ENCODE data around the gene MICAL3.
"Not testable (repeated sequence)": the region's sequence is repeated elsewhere in the genome, so short reads cannot be mapped to it uniquely, and the experiment has no call there.

Gene MICAL3

DNA sequence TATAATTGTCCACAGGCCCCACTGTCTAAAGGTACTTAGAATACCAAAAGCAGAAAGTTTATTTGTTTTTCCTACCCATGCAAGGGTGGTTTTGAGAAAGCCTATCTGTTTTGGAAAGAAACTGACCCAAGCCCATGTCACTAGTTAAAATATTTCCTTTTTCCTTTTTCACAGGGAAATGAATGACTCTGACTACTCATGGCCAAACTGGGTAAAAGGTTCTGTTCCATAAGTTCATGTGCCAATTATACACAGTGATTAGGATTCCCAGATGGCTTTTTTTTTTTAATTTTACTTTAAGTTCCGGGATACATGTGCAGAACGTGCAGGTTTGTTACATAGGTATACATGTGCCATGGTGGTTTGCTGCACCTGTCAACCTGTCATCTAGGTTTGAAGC is 31.4 kb downstream of the MICAL3 start:
- not testable (repeated sequence) for DNase-seq

DNA sequence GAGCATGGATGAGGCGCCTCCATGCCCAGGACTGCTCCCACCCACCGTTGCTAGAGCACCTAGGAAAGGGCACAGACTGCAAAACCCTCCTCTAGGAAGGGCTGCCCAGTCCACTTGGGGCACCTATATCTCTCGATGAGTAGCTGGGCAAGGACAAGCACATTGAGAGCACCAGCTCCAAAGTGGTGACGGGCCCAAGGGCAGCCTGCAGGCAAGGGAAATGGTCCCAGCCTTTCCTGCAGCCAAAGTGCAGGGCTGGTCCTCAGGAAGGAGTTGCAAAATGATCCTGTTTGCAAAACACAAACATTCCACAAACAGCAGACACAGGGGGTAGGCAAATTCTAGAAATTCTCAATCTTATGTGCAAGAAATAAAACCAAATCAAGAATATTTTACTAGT is 32.4 kb downstream of the MICAL3 start:
- DNase-seq = not testable (repeated sequence)

GRCh38 chr22:17990942-17991341 is 33.4 kb downstream of the MICAL3 start:
- no peak for DNase-seq

DNA sequence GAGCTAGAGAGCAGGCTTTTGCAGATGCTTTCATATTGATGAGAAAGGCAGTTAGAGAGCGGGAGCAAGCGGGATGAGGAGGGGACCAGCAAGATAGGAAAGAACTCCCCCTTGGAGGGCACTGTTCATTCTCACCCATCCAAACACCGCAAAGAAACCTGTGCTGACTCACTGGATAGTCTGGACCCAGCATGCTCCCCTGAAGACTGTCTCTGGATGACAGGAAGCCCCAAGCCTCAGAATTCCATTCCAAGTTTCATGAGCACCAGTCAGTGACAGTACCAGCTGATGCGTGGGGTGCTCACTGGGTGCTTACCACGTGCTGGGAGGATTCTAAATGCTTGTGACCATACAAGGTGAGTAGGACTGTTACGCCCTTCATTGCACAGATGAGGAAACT is 34.2 kb downstream of the MICAL3 start:
- no peak for DNase-seq

DNA sequence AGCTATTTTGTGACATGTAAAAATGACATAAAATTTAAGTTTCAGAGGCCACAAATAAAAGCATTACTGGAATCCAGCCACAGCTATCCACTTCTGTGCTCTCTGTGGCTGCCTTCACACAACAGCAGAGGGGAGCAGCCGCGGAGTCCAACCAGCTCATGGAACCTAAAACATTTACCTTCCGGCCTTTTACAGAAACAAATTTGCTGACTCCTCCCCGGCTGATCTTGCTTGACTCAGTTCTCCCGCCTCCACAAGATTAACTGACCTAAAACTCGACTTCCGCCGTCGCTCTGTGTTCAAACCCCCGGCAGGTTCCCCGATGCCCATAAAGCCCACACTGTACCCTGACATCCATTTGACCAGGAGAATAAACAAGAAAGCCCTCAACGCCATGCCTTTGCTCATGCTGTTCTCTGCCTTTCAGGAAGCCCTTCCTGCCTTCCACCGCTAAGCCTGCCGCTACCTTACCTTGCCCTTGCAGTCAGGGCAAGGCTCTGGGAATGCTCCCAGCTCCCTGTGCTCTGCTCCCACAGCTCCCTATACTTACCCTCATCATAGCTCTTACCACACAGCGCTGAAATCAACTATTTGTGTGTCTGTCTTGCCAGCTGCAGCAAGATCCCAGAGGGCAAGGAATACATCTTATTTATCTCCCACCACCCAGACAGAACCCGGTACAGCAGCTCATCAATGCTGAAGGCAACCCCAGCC is 35.4 kb downstream of the MICAL3 start:
- no peak for DNase-seq

DNA sequence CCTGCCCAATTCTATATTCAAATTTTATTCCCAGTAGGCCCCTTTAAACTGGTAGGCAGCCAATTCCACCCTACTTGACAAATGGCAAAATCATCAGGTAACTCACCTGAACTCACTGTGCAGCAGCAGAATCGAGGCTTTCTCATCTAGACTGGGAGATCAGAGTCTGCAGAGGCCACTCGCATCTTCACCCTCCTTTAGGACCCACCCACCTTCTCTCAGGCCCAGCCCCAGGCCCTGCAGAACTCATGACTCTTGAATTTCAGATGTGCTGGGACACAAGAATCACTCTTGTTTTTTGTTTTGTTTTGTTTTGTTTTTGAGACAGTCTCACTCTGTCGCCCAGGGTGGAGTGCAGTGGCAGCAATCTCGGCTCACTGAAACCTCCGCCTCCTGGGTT is 38.8 kb downstream of the MICAL3 start:
- DNase-seq = no peak

DNA sequence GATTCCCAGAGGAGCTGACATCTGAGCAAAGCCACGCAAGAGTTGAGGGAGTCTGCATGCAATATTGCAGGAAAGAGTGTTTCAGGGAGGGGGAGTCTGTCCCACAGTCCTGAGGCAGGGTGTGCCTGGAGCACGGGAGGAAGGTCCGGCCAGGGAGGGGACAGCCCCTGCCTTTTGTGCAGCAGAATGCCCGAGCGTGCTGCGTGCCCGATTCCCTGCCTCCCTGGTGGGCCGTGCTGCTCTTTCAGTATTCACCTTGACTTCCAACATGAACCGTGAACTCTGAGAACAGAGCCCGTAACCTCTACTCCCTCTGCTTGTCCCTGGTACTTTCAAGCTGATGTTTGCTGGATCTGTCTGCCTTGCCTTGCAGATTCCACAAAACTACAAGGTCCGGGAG is 39.3 kb downstream of the MICAL3 start:
- not testable (repeated sequence) for DNase-seq

DNA sequence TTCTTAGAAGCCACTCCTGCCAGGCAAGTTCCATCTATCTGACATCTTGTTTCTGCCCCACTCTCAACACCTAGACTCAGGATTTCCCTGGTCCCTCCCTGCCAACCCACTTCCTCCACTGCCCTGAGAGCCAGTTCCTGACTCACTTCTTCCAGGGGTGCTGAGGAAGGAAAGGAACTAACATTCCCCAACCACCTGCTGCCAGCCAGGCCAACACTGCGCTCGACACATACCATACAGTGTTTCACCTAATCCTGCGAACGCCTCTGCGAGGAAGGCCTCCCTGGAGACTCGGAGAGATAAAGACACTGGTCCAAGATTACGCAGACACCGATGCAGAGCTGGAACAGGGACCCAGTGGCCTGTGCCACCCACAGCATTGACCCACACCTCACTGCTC is 40.2 kb downstream of the MICAL3 start:
- DNase-seq = no peak

DNA sequence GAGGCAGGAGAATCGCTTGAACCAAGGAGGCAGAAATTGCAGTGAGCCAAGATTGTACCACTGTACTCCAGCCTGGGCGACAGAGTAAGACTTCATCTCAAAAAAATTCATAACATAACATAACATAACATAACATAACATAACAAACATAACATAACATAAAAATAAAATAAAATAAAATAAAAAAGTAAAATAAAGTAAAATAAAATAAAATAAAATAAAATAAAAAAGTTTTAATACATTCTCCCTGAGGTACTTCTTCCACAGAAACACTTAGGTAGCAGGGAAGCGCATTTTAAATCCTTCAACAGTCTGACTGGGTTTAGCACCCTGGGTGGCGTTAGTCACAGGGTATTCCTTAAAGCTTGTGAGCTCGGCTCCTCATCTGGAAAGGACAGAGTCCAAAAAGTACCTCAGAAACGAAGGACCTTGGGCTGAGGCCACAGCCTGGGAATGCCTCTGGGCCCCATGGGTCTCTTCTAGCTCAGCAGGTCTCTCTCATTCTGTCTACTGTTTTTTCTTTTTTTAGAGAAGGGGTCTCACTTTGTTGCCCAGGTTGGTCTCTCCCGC is 41.7 kb downstream of the MICAL3 start:
- DNase-seq = no peak

DNA sequence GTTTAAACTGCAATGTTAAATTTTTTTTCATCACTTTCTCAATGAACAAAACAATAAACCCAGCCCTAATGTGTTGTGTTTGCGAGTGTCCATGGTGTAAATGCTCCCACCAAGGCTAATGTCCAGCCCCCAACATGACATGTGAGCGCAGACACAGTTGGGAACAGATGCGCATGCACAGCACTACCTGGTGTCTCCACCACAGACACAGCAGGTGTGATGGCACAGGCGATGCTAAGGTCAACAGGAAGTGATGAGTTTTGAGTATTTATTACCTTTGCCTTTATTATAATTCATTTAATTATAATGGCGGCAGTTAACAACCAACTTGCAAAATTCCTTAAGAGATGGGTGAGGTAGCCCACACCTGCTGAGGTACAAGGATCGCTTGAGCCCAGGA is 42.9 kb downstream of the MICAL3 start:
- no peak for DNase-seq

GRCh38 chr22:17980638-17981051 is 43.7 kb downstream of the MICAL3 start:
- peak; percentile 31 for DNase-seq

DNA sequence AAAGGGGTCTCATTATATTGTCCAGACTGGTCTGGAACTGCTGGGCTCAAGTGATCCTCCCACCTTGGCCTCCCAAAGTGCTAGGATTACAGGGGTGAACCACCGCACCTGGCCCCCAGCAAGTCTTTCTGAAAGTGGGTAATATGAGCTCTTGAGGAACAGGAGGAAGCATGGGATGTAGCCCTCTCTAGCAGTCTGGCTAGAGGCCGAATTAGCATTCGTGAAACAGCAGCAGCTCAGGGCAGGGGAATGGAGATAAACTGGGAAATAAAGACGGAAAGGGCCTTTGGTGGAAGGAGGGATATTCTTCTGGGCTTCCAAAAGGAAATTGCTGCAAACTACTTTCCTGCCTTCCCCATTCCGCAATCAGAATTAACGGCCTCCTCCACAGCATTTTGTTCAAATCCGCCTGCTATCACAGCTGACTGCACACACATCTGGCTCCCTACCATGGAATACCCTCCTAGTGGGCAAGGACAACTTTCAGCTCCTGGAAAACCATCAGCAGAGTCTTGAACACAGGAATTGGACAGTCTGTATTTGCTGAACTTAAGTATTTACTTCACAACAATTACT is 44.3 kb downstream of the MICAL3 start:
- no peak for DNase-seq

- DNase-seq = no peak
Measured at GRCh38 chr22:17978027-17978426, 46.3 kb downstream of the MICAL3 start.

- DNase-seq = no peak
Measured at GRCh38 chr22:17977371-17977770, 47.0 kb downstream of the MICAL3 start.

DNA sequence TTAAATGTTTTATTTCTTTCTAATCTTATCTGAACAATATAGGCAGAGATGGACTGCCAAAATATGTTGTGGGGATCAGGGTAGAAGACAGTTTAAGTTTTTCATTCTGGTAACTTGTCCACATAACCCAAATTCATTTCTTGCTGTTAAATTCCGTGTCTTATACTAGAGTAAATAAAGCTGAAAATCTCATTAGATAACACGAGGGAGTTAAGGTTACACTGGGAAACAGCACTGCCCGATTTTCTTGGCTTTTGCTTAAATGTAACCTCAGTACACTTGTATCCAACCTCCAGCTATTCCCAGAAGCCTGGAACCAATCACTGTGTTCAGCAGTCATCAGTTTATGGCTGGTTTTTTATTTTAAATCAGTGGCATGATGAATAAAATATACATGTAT is 48.2 kb downstream of the MICAL3 start:
- DNase-seq = no peak

DNA sequence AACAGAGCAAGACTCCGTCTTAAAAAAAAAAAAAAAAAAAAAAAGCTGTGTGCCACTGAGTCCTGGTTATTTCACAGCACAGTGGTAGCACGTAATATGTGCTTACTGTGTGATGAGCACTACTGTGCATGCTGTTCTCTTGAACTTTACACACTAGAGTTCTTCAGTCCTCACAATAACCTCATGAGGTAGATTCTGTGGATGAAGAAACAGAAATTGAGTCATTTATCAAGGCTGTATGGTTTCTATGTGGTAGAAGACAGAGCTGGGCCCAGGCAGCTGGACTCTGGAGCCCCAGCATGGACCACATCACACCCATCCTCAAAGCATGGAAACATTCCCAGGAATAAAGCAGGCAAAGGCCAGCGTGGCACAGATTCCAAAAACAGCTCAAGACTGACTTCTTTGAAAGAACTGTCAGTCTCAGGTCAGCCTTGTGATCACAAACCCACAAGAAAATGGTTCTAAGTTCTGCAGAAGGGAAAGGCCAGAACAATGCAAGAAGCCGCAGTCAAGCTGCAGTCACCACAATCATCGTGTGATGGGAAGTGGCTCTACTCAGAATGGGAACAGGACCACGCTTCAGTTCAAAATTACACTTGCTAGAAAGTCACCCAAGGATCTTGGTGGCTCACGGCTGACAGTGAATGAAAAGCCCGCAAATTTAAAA is 49.5 kb downstream of the MICAL3 start:
- no peak for DNase-seq

- no peak for DNase-seq
Measured at GRCh38 chr22:17974087-17974486, 50.3 kb downstream of the MICAL3 start.

DNA sequence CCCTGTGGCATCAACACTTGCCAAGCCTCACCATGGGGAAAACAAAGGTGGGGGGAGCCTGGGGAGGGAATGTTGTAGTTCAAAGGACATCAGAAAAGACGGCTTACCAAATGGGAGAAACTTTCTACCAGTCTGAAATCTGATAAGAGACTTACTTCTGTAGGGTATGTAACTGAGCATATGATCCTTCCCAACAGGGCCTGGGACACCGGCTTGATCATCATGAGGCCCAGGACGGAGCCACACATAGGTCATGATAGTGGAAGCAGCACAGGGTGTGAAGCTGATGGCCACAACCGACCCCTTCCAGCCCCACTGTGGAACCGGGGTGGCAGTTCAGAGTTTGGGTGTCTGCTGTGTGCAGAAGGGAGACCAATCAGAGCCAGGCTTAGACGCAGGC is 51.1 kb downstream of the MICAL3 start:
- no peak for DNase-seq

GRCh38 chr22:17972385-17973191 is 51.8 kb downstream of the MICAL3 start:
- DNase-seq = no peak

DNA sequence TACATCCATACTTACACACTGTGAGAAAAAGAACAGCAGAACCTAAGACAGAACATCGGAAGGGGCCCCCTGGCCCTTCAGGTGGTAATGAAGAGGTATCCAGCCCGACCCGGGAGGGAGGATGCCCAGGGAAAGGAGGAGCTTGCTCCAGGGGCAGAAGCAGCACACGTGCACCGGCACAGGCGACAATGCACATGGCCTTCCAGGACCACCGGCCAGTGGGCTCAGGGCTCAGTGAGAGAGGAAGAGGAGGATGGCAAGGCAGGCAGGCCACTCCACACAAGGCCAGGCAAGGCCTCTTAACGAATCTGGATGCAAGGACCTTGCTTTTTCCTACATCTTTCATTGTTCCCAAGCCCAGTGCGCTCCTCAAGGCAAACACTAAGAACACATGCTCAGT is 52.6 kb downstream of the MICAL3 start:
- DNase-seq = no peak

- DNase-seq = no peak
Measured at GRCh38 chr22:17970201-17970708, 54.1 kb downstream of the MICAL3 start.

GRCh38 chr22:17969701-17970113 is 54.7 kb downstream of the MICAL3 start:
- no peak for DNase-seq

GRCh38 chr22:17968126-17968525 is 56.2 kb downstream of the MICAL3 start:
- no peak for DNase-seq

All from stimulated activated naive CD4-positive, alpha-beta T cell treated with Interleukin-2 at 50 U/mL for 16 hours (primary cell).